Activated CD4-positive, alpha-beta T cell treated with anti-CD3 and anti-CD28 coated beads for 36 hours (primary cell): ENCODE data around the gene CD59. TPM values are rescaled to one million over a fixed set of nuclear protein-coding genes. Genes with fewer than 3 reads are reported as not detected.
A peak's percentile ranks its signal among the peaks of the same experiment; 100 is the strongest.

Experiments used
- ATAC-seq: fragments of 200-7000 bp; cut with Tn5 transposase; one replicate; pipeline ENCODE4 v1.10.0; 2021; ENCODE audit warnings: mild to moderate bottlenecking, moderate library complexity
- CTCF ChIA-PET: fragments of 350-600 bp; sonication (Branson Sonifier 250); formaldehyde crosslinking; loops from one replicate; lab custom pipeline; 2021; ENCODE audit warnings: antibody characterized with exemption; lab: Charles Lee
- POLR2A ChIA-PET: fragments of 350-600 bp; sonication (Branson Sonifier 250); formaldehyde crosslinking; loops from one replicate; lab custom pipeline; 2021; ENCODE audit warnings: antibody characterized with exemption, inconsistent platforms; lab: Charles Lee
- DNase-seq: peaks from one replicate; pipeline ENCODE4 v3.0.0-alpha.2; 2020
- H3K27ac Mint-ChIP-seq: one replicate; pipeline ENCODE4 v1.8.0; 2021; ENCODE audit warnings: mixed read lengths
- H3K27me3 Mint-ChIP-seq: one replicate; pipeline ENCODE4 v1.8.0; 2021; ENCODE audit warnings: mixed read lengths
- H3K36me3 Mint-ChIP-seq: one replicate; pipeline ENCODE4 v1.8.0; 2021; ENCODE audit warnings: low read depth, mixed read lengths
- H3K4me1 Mint-ChIP-seq: one replicate; pipeline ENCODE4 v1.8.0; 2021; ENCODE audit warnings: mixed read lengths
- H3K4me3 Mint-ChIP-seq: one replicate; pipeline ENCODE4 v1.8.0; 2021; ENCODE audit warnings: mild to moderate bottlenecking, moderate library complexity, mixed read lengths
- H3K9me3 Mint-ChIP-seq: one replicate; pipeline ENCODE4 v1.8.0; 2021; ENCODE audit warnings: low read depth, mixed read lengths
- intact Hi-C, 2 experiments: fragments of 100-400 bp; cut with DNase I in 1 of 2; cut with micrococcal nuclease in 1 of 2; formaldehyde crosslinking; loops; one replicate each; pipeline versions ENCODE4 v1.14.2 to v1.15.1; 2022 to 2024; cut with DNase I, micrococcal nuclease
- total RNA-seq, 2 experiments: library from RNA; stranded (reverse); gene quantifications; one replicate each; pipeline ENCODE4 v1.2.3, GENCODE V29; 2021

The CD59 gene
- total RNA-seq, 2 experiments from 2014 or later: 58.2 to 60.0 TPM

DNA sequence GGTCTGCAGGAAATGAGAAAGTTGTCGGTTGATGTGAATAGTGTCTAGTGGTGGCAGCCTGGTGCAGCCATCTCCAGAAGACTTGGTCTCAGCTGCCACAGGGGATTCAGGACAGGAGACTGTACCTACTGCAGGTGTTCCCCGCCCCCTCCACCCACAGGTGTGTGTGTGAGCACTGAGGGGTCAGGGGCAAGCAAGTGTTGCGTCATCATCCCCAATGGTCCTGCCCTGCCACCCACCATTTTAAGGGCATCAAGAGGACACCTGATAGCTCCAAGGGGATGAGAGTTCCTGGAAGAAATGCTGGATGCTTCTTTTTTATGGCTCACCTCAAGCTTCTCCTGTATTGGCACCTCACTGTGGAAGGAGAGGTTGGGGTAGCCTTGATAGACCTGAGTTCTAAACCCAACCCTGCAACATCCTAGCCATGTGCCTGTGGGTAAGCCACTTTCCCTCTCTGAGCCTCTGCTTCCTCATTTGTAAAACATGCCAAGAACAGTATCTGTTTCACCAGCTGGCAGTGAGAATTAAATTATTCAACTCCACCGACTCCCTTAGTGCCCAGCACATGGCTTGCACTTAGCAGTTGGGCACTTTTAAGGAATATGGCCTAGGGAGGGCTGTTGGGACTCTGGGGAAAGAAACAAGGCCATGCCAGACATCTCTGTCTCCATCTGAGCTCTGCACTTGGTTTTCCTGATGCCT is 41.7 kb downstream of the CD59 start:
- Mint-ChIP-seq H3K4me1 (peaks cover 24% of the 10 kb centered on the region), H3K4me3 (no peak overlapping the region), H3K9me3 (no peaks in the 10 kb centered on the region), H3K36me3 (no peaks in the 10 kb centered on the region), H3K27me3 (peaks cover 12% of the 10 kb centered on the region), H3K27ac (no peak overlapping the region)
- ATAC-seq (no peak), DNase-seq (no peak)
- ChIA-PET CTCF (interaction anchor here (0.6 to 1.4 kb wide), 4 partner anchors 11 to 172 kb away, joined by 3 to 7 read pairs (median 4); no protein-coding TSS in a partner anchor), POLR2A (no interaction called here)
- intact Hi-C loops: no loop called here

DNA sequence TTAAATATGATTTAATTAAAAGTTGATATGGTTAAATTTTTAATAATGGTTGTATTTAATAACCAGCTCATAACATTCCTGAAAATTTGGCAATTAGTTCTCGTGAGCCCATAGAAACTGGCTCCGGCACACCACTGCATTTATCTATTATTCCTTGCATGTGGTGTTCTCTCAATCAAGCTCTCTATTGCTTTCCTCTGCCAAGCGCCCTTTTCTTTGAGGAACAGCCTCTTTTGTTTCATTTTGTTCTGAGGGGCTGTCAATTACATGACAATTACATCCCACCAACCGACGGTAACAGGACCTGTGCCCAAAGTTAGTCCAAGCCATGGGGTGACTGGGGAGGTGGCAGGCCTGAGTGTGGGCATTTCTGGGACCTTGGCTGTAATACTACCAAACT is 43.7 kb downstream of the CD59 start:
- Mint-ChIP-seq H3K27ac (no peak overlapping the region), H3K36me3 (no peaks in the 10 kb centered on the region), H3K4me3 (no peak overlapping the region), H3K4me1 (peaks cover 24% of the 10 kb centered on the region), H3K9me3 (no peaks in the 10 kb centered on the region), H3K27me3 (peaks cover 12% of the 10 kb centered on the region)
- intact Hi-C loops: no loop called here
- ATAC-seq (no peak), DNase-seq (no peak)
- ChIA-PET CTCF (no interaction called here), POLR2A (interaction anchor here (0.7 kb wide), 1 partner anchor 24 kb away, joined by 3 read pairs; no protein-coding TSS in a partner anchor)

DNA sequence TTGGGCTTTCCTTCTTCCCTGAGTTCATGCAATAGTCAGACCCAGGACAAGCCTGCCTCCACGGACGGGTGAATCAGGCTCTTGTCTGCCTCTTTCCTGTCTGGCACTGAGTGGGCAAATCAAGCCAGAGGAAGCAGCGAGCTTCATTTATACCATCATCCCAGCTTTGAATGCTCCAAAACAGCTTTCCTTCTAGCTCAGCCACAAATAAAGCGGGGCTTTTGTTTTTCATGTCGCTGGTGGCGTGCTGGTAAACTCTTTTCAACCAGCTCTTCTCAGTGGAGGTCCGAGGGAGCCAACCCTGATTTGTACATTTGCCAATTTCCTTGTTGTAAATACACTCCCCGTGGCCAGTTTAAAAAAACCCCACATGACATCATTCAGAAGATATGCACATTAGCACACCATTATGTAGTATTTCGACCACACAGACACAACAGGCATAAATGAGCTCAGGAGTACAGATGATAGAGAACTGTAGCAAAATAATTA is 44.2 kb downstream of the CD59 start:
- no peak for DNase-seq
- POLR2A ChIA-PET: interaction anchor here (0.7 kb wide), 1 partner anchor 23 kb away, joined by 3 read pairs; no protein-coding TSS in a partner anchor
- intact Hi-C loops: no loop called here
- CTCF ChIA-PET: no interaction called here
- peaks cover 24% of the 10 kb centered on the region for H3K4me1 Mint-ChIP-seq
- H3K9me3 Mint-ChIP-seq: no peaks in the 10 kb centered on the region
- H3K36me3 Mint-ChIP-seq: no peaks in the 10 kb centered on the region
- no peak overlapping the region for H3K27ac Mint-ChIP-seq
- no peak for ATAC-seq
- H3K4me3 Mint-ChIP-seq: no peak overlapping the region
- H3K27me3 Mint-ChIP-seq: peaks cover 12% of the 10 kb centered on the region

DNA sequence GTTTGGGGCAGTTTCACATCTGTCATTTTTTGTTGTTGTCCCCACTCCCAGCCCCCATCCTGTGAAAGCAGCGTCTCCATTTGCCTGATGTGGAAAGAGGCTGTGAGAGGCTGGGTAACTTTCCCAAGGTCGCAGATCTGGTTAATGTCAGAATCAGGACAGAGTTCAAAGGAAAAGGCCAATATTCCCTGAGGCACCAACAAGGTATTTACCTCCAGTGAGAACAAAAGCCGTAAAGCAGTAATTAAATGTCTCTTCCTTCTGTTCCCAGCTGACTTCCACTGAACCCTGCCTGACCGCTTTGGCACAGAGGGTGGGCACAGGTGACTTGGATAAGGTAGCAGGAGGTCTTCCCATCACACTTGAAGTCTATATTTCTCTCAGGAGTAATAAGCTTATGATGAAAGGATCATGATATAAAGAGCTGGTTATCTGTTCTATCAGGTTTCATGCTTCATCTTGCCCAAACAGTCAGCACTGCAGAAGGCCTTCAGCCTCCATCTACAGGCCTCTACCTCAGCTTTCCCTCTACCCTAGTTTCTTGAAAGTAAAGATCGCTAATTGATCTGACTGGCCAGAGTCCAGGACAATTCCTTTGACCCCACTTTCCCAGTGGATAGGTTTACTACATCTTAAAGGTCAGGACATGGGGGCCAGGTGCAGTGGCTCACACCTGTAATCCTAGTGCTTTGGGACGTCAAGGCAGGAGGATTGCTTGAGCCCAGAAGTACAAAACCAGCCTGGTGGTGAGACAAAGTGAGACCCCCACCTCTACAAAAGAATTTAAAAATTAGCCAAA is 45.0 kb downstream of the CD59 start:
- Mint-ChIP-seq H3K27ac (no peak overlapping the region), H3K4me1 (peaks cover 18% of the 10 kb centered on the region), H3K27me3 (peaks cover 5% of the 10 kb centered on the region), H3K36me3 (no peaks in the 10 kb centered on the region), H3K9me3 (no peaks in the 10 kb centered on the region), H3K4me3 (no peak overlapping the region)
- CTCF ChIA-PET: interaction anchor here (0.6 kb wide), 1 partner anchor 332 kb away, joined by 3 read pairs; no protein-coding TSS in a partner anchor
- POLR2A ChIA-PET: interaction anchor here (0.6 kb wide), 1 partner anchor 797 kb away, joined by 3 read pairs; no protein-coding TSS in a partner anchor
- intact Hi-C loops: no loop called here
- DNase-seq (no peak), ATAC-seq (no peak)

DNA sequence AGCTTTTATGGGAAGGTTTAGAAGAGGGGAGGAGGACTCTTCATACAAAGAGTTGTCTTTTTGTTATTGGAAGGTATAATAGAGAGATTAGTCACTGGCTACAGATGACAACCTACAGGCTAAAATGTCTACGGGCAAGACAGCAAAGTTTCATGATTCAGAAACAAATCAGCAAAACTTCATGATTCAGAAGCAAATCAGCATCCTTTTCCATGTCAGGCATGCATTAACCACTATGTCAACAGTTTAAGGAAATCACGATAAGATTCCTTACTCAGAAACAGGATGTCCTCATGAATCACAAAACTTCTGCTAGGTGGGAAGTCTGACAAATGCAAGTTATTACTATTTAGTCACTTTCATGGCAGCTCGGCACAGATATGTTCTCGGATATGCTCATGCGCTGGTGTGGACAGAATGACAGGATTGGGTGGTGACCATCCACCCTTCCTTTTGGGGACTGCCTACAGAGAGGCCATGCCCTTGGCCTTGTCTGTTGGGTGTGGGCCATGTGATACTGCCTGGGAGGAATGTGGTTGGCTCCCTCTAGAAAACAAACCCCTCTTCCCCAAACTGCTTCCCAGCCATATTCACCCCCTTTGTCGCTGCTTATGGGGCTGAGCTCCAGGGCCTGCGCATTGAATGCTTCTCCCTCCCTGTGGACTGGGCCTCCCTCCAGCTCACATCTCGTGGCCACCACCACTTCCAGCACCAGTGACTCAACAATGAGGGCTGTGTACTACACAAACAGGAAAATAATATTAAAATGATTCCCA is 45.7 kb downstream of the CD59 start:
- H3K9me3 Mint-ChIP-seq: no peaks in the 10 kb centered on the region
- DNase-seq (peak; percentile 41), ATAC-seq (peak; percentile 80)
- H3K36me3 Mint-ChIP-seq: no peaks in the 10 kb centered on the region
- ChIA-PET CTCF (interaction anchor here (0.6 kb wide), 1 partner anchor 331 kb away, joined by 3 read pairs; no protein-coding TSS in a partner anchor), POLR2A (interaction anchor here (0.6 kb wide), 1 partner anchor 796 kb away, joined by 3 read pairs; no protein-coding TSS in a partner anchor)
- peaks cover 16% of the 10 kb centered on the region for H3K4me1 Mint-ChIP-seq
- H3K27me3 Mint-ChIP-seq: peaks cover 2% of the 10 kb centered on the region
- H3K4me3 Mint-ChIP-seq: no peak overlapping the region
- intact Hi-C loops: no loop called here
- H3K27ac Mint-ChIP-seq: no peak overlapping the region

GRCh38 chr11:33689501-33689900 is 46.7 kb downstream of the CD59 start:
- no peak overlapping the region for H3K27ac Mint-ChIP-seq
- POLR2A ChIA-PET: no interaction called here
- H3K4me1 Mint-ChIP-seq: peaks cover 16% of the 10 kb centered on the region
- DNase-seq (no peak), ATAC-seq (no peak)
- no peaks in the 10 kb centered on the region for H3K9me3 Mint-ChIP-seq
- H3K4me3 Mint-ChIP-seq: no peak overlapping the region
- peaks cover 2% of the 10 kb centered on the region for H3K27me3 Mint-ChIP-seq
- CTCF ChIA-PET: interaction anchor here (0.6 to 0.9 kb wide), 2 partner anchors 147 to 158 kb away, joined by 3 to 5 read pairs; no protein-coding TSS in a partner anchor
- intact Hi-C loops: loop anchor here (2.0 to 5.0 kb wide), 3 partner anchors 147 to 522 kb away; no protein-coding TSS in a partner anchor
- no peaks in the 10 kb centered on the region for H3K36me3 Mint-ChIP-seq

GRCh38 chr11:33689085-33689484 is 47.1 kb downstream of the CD59 start:
- Mint-ChIP-seq H3K9me3 (no peaks in the 10 kb centered on the region), H3K36me3 (no peaks in the 10 kb centered on the region), H3K4me1 (peaks cover 16% of the 10 kb centered on the region), H3K27ac (no peak overlapping the region), H3K4me3 (no peak overlapping the region), H3K27me3 (peaks cover 6% of the 10 kb centered on the region)
- ATAC-seq: no peak
- ChIA-PET CTCF (interaction anchor here (0.6 to 0.9 kb wide), 2 partner anchors 147 to 157 kb away, joined by 3 to 5 read pairs; no protein-coding TSS in a partner anchor), POLR2A (no interaction called here)
- no peak for DNase-seq
- intact Hi-C loops: loop anchor here (2.0 to 5.0 kb wide), 3 partner anchors 146 to 522 kb away; no protein-coding TSS in a partner anchor

DNA sequence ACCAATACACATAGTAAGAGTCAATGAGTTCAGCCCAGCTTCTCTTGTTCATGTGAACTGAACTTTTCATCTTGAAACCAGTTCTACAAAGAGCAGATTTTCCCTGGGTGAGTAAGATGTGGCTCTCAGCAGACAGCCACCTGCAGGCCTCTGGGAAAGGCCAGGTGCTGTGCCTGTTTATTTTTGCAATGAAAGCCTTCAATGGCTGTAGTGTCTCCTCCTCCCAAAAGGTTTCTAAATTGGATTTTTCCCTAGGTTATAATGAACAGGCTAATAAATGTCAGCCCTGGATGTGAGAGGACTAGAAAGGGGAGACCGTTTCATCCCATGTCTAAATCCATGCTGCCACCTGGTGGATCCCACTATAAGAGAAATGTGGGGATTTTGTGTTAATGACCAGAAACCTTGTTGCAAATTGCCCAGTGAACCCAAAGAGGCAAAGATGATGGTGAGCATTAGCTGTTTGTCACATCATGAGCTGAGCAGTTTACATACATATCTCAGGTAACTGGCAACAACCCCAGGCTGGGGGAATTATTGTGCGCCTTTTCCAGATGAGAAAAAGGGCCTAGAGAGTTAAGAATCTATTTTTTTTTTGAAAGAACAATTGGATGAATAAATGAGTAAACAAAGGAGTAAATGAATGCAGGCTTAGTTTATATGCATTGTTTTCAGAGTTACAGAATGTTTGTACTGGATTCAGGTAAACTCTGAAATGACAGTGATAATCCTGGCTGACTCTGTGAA is 48.3 kb downstream of the CD59 start:
- DNase-seq: peak; percentile 41
- H3K27ac Mint-ChIP-seq: no peak overlapping the region
- H3K27me3 Mint-ChIP-seq: peaks cover 11% of the 10 kb centered on the region
- H3K4me3 Mint-ChIP-seq: no peak overlapping the region
- POLR2A ChIA-PET: no interaction called here
- H3K9me3 Mint-ChIP-seq: no peaks in the 10 kb centered on the region
- intact Hi-C loops: loop anchor here (1.0 to 5.0 kb wide), 5 partner anchors 145 to 521 kb away; no protein-coding TSS in a partner anchor
- peak; percentile 70 for ATAC-seq
- CTCF ChIA-PET: interaction anchor here (1.1 to 1.4 kb wide), 2 partner anchors 9 to 14 kb away, joined by 3 to 4 read pairs; no protein-coding TSS in a partner anchor
- peaks cover 16% of the 10 kb centered on the region for H3K4me1 Mint-ChIP-seq
- no peaks in the 10 kb centered on the region for H3K36me3 Mint-ChIP-seq

- intact Hi-C loops: loop anchor here in 1 of 2 experiments (5.0 kb wide), 1 partner anchor 518 kb away; no protein-coding TSS in a partner anchor
- H3K9me3 Mint-ChIP-seq: no peaks in the 10 kb centered on the region
Measured at GRCh38 chr11:33685082-33685481, 51.1 kb downstream of the CD59 start.

More at GRCh38 chr11:33685082-33685481, 51.1 kb downstream of the CD59 start:
- no peaks in the 10 kb centered on the region for H3K36me3 Mint-ChIP-seq
- H3K4me3 Mint-ChIP-seq: no peak overlapping the region
- CTCF ChIA-PET: interaction anchor here (1.0 kb wide), 1 partner anchor 16 kb away, joined by 4 read pairs; no protein-coding TSS in a partner anchor
- H3K27ac Mint-ChIP-seq: no peak overlapping the region
- POLR2A ChIA-PET: no interaction called here
- DNase-seq: no peak
- H3K27me3 Mint-ChIP-seq: peaks cover 29% of the 10 kb centered on the region
- H3K4me1 Mint-ChIP-seq: peaks cover 3% of the 10 kb centered on the region
- ATAC-seq: no peak
